ENCODE results near the gene ATG16L1. TPM values are rescaled to one million over a fixed set of nuclear protein-coding genes. Genes with fewer than 3 reads are reported as not detected.
A peak's percentile ranks its signal among the peaks of the same experiment; 100 is the strongest.

Gene ATG16L1
- total and polyA plus RNA-seq, 3 experiments from 2014 or later: 19.5 to 34.2 (median 32.0) TPM

DNA sequence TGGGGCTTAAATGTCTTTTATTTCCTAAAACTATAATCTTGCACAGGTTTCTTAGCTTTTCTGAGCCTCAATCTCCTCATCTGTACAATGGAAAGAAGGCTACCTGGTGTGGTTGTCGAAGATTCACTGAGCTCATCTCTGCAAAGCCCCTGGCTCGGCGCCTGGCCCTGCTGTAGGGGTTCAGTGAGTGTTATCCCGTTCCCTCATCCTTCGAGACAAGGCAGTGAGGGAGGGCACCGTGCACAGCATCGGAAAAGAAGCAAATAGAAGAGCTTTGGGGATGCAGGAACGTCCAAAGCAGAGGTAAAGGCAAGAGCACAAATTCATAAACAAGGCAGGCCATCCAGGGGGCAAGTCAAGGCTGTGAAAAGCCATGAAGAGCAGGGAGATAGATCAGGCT lies 41.2 kb upstream of the ATG16L1 start:
- POLR2A ChIA-PET: no interaction called here
- H3K4me1 ChIP-seq (ENCODE audit: insufficient read depth, low read length): no peaks in the 10 kb centered on the region
- Mint-ChIP-seq H3K9me3 (no peaks in the 10 kb centered on the region), H3K36me3 (peaks cover 0 to 59% (median 7%) of the 10 kb centered on the region in 3 donors), H3K4me1 (peaks cover 11 to 18% (median 15%) of the 10 kb centered on the region in 3 donors), H3K4me3 (peak overlapping the region in 2 of 7 donors; percentile 17 to 26), H3K27me3 (no peaks in the 10 kb centered on the region), H3K27ac (peak overlapping the region in 6 of 8 donors; percentile 1 to 63 (median 42))
- H3K4me3 ChIP-seq (ENCODE audit: low read length): no peak overlapping the region
- H3K27ac ChIP-seq (ENCODE audit: low read depth, low read length): no peak overlapping the region
- no peaks in the 10 kb centered on the region for H3K9me3 ChIP-seq (ENCODE audit: low read length)
- CTCF ChIA-PET: interaction anchor here (1.2 kb wide), 1 partner anchor 13 kb away, joined by 3 read pairs; no protein-coding TSS in a partner anchor
- no peaks in the 10 kb centered on the region for H3K27me3 ChIP-seq (ENCODE audit: insufficient read depth, low read length, poor library complexity, severe bottlenecking)
- no peak for DNase-seq
- H3K36me3 ChIP-seq (ENCODE audit: insufficient read depth, low read length): peaks cover 10% of the 10 kb centered on the region

DNA sequence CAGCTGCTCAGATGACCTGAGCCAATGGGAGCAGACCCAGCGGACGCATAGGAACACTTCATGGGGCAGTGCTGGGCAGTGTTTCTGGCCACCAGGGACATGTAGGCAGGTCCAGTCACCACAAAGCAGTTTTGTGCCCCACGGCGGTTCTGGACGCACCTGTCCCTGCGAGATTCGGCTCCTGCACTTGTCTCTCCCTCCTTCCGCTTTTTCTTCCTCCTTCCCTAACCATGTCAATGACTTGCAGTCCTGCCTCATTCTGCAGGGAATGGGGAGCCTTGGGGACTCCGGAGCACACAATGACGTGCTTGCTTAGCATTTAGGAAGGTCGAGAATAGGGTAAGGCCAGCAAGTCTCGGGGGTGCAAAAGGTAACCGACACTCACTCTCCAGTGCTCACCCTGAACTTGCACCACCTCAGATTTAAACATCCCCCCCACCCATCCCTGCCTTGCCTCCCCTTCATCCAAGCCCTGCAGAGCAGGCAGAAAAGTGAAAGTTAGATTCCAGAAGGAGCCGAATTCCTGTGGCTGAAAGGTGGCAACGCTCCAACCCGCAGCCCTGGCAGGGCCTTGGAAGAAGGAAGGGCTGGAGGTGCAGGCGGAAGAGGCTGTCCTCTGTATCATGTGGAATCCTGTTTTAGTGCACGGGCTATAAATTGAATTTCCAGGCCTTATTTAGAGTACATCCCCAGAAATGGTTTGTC lies 40.5 kb upstream of the ATG16L1 start:
- DNase-seq: no peak
- POLR2A ChIA-PET: no interaction called here
- CTCF ChIA-PET: interaction anchor here (1.2 kb wide), 1 partner anchor 14 kb away, joined by 3 read pairs; no protein-coding TSS in a partner anchor
- Mint-ChIP-seq H3K9me3 (no peaks in the 10 kb centered on the region), H3K27ac (peak overlapping the region in 3 of 8 donors; percentile 63 to 79 (median 63)), H3K4me3 (no peak overlapping the region), H3K4me1 (peaks cover 11 to 18% (median 15%) of the 10 kb centered on the region in 3 donors), H3K36me3 (peaks cover 0 to 53% (median 7%) of the 10 kb centered on the region in 3 donors), H3K27me3 (no peaks in the 10 kb centered on the region)
- Histone ChIP-seq H3K27me3 (ENCODE audit: insufficient read depth, low read length, poor library complexity, severe bottlenecking) (no peaks in the 10 kb centered on the region), H3K4me3 (ENCODE audit: low read length) (no peak overlapping the region), H3K36me3 (ENCODE audit: insufficient read depth, low read length) (peaks cover 10% of the 10 kb centered on the region), H3K27ac (ENCODE audit: low read depth, low read length) (no peak overlapping the region), H3K9me3 (ENCODE audit: low read length) (no peaks in the 10 kb centered on the region), H3K4me1 (ENCODE audit: insufficient read depth, low read length) (no peaks in the 10 kb centered on the region)

DNA sequence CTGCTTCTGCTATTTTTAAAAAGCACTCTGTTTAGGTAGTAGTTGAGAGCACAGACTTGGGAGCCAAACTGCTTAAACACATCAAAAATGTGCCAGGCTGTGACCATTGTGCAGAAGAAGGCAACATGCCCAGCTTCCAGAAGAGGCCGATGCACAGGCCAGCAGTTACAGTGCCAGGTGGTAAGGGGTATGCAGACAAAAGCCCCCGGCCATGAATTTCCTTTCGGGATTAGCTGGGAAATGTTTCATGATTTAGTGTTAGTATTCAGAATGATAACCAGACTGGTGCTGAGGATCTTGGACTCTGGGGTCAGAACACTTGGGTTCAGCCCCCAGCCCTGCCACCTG lies 40.0 kb upstream of the ATG16L1 start:
- POLR2A ChIA-PET: no interaction called here
- H3K4me3 ChIP-seq (ENCODE audit: low read length): no peak overlapping the region
- peaks cover 11 to 18% (median 15%) of the 10 kb centered on the region in 3 donors for H3K4me1 Mint-ChIP-seq
- no peaks in the 10 kb centered on the region for H3K27me3 Mint-ChIP-seq
- CTCF ChIA-PET: no interaction called here
- no peaks in the 10 kb centered on the region for H3K4me1 ChIP-seq (ENCODE audit: insufficient read depth, low read length)
- peak overlapping the region in 1 of 8 donors; percentile 79 for H3K27ac Mint-ChIP-seq
- H3K36me3 ChIP-seq (ENCODE audit: insufficient read depth, low read length): peaks cover 10% of the 10 kb centered on the region
- no peak overlapping the region for H3K4me3 Mint-ChIP-seq
- H3K9me3 ChIP-seq (ENCODE audit: low read length): no peaks in the 10 kb centered on the region
- DNase-seq: no peak
- no peak overlapping the region for H3K27ac ChIP-seq (ENCODE audit: low read depth, low read length)
- no peaks in the 10 kb centered on the region for H3K9me3 Mint-ChIP-seq
- no peaks in the 10 kb centered on the region for H3K27me3 ChIP-seq (ENCODE audit: insufficient read depth, low read length, poor library complexity, severe bottlenecking)
- peaks cover 0 to 50% (median 7%) of the 10 kb centered on the region in 3 donors for H3K36me3 Mint-ChIP-seq

DNA sequence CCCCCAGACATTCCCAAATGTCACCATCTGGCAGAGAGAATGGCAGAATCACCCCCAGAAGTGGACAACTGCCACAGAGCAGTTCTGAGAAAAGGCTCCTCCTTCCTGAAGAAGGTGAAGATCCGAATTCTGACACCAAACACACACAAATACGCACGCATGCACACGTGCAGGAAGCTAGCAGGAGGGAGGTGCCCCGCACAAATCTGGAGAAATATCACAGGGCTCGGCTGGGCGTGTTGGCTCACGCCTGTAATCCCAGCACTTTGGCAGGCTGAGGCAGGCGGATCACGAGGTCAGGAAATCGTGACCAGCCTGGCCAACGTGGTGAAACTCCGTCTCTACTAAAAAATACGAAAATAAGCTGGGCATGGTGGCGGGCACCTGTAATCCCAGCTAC lies 38.5 kb upstream of the ATG16L1 start:
- no peaks in the 10 kb centered on the region for H3K9me3 ChIP-seq (ENCODE audit: low read length)
- Mint-ChIP-seq H3K9me3 (no peaks in the 10 kb centered on the region), H3K27me3 (no peaks in the 10 kb centered on the region), H3K4me1 (peaks cover 9 to 10% (median 9%) of the 10 kb centered on the region in 3 donors), H3K36me3 (peaks cover 0 to 36% (median 4%) of the 10 kb centered on the region in 3 donors), H3K4me3 (no peak overlapping the region), H3K27ac (peak overlapping the region in 1 of 8 donors; percentile 89)
- no peak overlapping the region for H3K4me3 ChIP-seq (ENCODE audit: low read length)
- H3K27me3 ChIP-seq (ENCODE audit: insufficient read depth, low read length, poor library complexity, severe bottlenecking): no peaks in the 10 kb centered on the region
- H3K36me3 ChIP-seq (ENCODE audit: insufficient read depth, low read length): no peaks in the 10 kb centered on the region
- CTCF ChIA-PET: interaction anchor here (0.7 kb wide), 1 partner anchor 1776 kb away, joined by 3 read pairs; no protein-coding TSS in a partner anchor
- POLR2A ChIA-PET: no interaction called here
- no peaks in the 10 kb centered on the region for H3K4me1 ChIP-seq (ENCODE audit: insufficient read depth, low read length)
- DNase-seq: no peak
- H3K27ac ChIP-seq (ENCODE audit: low read depth, low read length): no peak overlapping the region

DNA sequence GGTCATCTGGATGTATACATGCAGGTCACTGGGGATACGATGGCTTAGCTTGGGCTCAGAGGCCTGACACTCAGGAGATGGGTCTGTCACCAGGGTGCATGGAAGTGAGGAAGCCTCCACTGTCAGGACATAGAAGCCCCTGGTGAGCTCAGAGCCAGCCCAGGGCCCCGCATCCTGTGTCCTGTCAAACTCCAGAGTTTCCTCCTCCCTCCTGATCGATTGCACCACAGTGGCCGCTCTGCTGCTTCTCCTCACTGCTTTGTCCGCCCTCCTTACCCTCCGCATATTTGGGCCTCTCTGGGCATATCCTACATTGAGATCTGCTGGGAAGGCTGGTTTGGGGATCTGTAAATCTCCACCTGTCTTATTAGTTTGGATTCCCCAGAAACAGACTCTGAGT lies 37.5 kb upstream of the ATG16L1 start:
- POLR2A ChIA-PET: no interaction called here
- no peaks in the 10 kb centered on the region for H3K27me3 ChIP-seq (ENCODE audit: insufficient read depth, low read length, poor library complexity, severe bottlenecking)

DNA sequence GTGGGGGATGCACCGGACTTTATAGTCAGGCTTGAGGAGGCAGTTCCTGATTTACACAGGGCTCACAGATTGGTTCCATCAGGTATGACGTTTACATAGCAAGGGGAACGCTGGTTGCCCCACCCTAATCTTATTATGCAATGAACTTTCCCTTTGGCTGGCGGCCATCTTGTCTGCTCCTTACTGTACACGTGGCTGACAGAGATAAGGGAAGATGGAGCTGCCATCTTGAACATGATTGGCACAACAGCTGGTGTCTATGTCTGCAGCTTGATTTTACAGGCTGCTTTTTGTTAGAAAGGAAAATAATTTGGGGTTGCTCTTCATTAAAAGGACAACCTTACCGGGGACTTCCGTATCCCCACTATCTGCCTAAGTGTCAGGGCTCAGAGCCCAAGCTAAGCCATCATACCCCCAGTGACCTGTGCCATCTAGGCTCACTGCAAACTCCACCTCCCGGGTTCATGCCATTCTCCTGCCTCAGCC lies 33.5 kb upstream of the ATG16L1 start:
- H3K36me3 ChIP-seq (ENCODE audit: insufficient read depth, low read length): no peaks in the 10 kb centered on the region
- Mint-ChIP-seq H3K9me3 (no peaks in the 10 kb centered on the region), H3K36me3 (peaks cover 0 to 3% (median 2%) of the 10 kb centered on the region in 3 donors), H3K27me3 (no peaks in the 10 kb centered on the region), H3K4me3 (no peak overlapping the region), H3K4me1 (no peaks in the 10 kb centered on the region), H3K27ac (peak overlapping the region in 1 of 8 donors; percentile 79)
- no peaks in the 10 kb centered on the region for H3K9me3 ChIP-seq (ENCODE audit: low read length)
- H3K27me3 ChIP-seq (ENCODE audit: insufficient read depth, low read length, poor library complexity, severe bottlenecking): no peaks in the 10 kb centered on the region
- H3K27ac ChIP-seq (ENCODE audit: low read depth, low read length): no peak overlapping the region
- no peaks in the 10 kb centered on the region for H3K4me1 ChIP-seq (ENCODE audit: insufficient read depth, low read length)
- ChIA-PET POLR2A (no interaction called here), CTCF (no interaction called here)
- no peak overlapping the region for H3K4me3 ChIP-seq (ENCODE audit: low read length)
- DNase-seq: no peak

More for the DNA sequence above, 37.5 kb upstream of the ATG16L1 start:
- Histone ChIP-seq H3K4me3 (ENCODE audit: low read length) (no peak overlapping the region), H3K4me1 (ENCODE audit: insufficient read depth, low read length) (no peaks in the 10 kb centered on the region), H3K9me3 (ENCODE audit: low read length) (no peaks in the 10 kb centered on the region), H3K36me3 (ENCODE audit: insufficient read depth, low read length) (no peaks in the 10 kb centered on the region), H3K27ac (ENCODE audit: low read depth, low read length) (no peak overlapping the region)
- no peaks in the 10 kb centered on the region for H3K9me3 Mint-ChIP-seq
- CTCF ChIA-PET: no interaction called here
- peaks cover 0 to 32% (median 4%) of the 10 kb centered on the region in 3 donors for H3K36me3 Mint-ChIP-seq
- no peak for DNase-seq
- H3K27ac Mint-ChIP-seq: no peak overlapping the region
- H3K27me3 Mint-ChIP-seq: no peaks in the 10 kb centered on the region
- H3K4me3 Mint-ChIP-seq: no peak overlapping the region
- peaks cover 8 to 9% (median 9%) of the 10 kb centered on the region in 3 donors for H3K4me1 Mint-ChIP-seq

DNA sequence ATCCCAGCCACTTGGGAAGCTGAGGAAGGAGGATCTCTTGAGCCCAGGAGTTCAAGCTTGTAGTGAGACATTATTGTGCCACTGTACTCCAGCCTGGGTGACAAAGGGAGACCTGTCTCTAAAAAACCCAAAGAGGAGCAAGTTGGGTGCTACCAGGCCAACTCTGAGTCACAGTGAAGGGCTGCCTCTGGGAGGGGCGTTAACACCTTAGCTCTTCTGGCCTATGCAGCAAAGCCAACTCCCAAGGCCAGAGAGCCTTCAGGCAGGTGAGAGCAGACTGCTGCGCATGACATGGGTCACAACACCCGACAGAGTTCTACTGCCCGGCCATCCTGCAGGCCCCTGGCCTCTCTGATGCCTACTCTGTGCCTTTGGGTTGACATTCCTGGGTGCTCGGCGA lies 32.6 kb upstream of the ATG16L1 start:
- no peak for DNase-seq
- Mint-ChIP-seq H3K27me3 (no peaks in the 10 kb centered on the region), H3K36me3 (peaks cover 0 to 3% (median 0%) of the 10 kb centered on the region in 3 donors), H3K4me1 (no peaks in the 10 kb centered on the region), H3K9me3 (no peaks in the 10 kb centered on the region), H3K27ac (no peak overlapping the region), H3K4me3 (no peak overlapping the region)
- ChIA-PET POLR2A (no interaction called here), CTCF (no interaction called here)
- Histone ChIP-seq H3K27me3 (ENCODE audit: insufficient read depth, low read length, poor library complexity, severe bottlenecking) (no peaks in the 10 kb centered on the region), H3K4me3 (ENCODE audit: low read length) (no peak overlapping the region), H3K9me3 (ENCODE audit: low read length) (no peaks in the 10 kb centered on the region), H3K4me1 (ENCODE audit: insufficient read depth, low read length) (no peaks in the 10 kb centered on the region), H3K27ac (ENCODE audit: low read depth, low read length) (peak overlapping the region; percentile 17), H3K36me3 (ENCODE audit: insufficient read depth, low read length) (no peaks in the 10 kb centered on the region)

DNA sequence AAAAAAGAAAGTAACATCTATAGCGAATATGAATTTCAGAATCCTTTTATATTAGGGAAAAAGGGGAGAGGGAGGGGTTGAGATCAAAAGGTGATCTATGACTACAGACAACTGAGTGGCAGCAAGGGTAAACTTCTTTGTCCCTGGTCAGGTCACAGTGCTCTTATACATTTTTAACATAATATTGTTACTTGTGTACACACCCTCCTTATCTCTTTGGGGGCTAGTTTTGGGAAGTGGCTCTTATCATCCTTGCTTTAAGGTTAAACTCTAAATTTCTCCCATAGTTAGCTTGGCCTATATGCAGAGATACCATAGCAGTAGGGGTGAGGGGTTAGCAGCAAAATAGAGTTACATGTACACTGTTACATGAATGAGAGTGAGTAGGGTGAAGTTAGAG lies 31.6 kb upstream of the ATG16L1 start:
- Histone ChIP-seq H3K4me3 (ENCODE audit: low read length) (no peak overlapping the region), H3K36me3 (ENCODE audit: insufficient read depth, low read length) (no peaks in the 10 kb centered on the region), H3K27ac (ENCODE audit: low read depth, low read length) (peak overlapping the region; percentile 35), H3K4me1 (ENCODE audit: insufficient read depth, low read length) (no peaks in the 10 kb centered on the region), H3K9me3 (ENCODE audit: low read length) (no peaks in the 10 kb centered on the region), H3K27me3 (ENCODE audit: insufficient read depth, low read length, poor library complexity, severe bottlenecking) (no peaks in the 10 kb centered on the region)
- Mint-ChIP-seq H3K27me3 (no peaks in the 10 kb centered on the region), H3K36me3 (peaks cover 0 to 3% (median 0%) of the 10 kb centered on the region in 3 donors), H3K4me3 (no peak overlapping the region), H3K4me1 (no peaks in the 10 kb centered on the region), H3K9me3 (no peaks in the 10 kb centered on the region), H3K27ac (no peak overlapping the region)
- ChIA-PET POLR2A (no interaction called here), CTCF (interaction anchor here (0.7 kb wide), 1 partner anchor 478 kb away, joined by 3 read pairs; no protein-coding TSS in a partner anchor)
- no peak for DNase-seq
